ENCODE data around the gene SLC6A4.
A peak's percentile ranks its signal among the peaks of the same experiment; 100 is the strongest.
"Not testable (repeated sequence)": the region's sequence is repeated elsewhere in the genome, so short reads cannot be mapped to it uniquely, and the experiment has no call there.

The SLC6A4 gene

GRCh38 chr17:30238387-30239088, 3.0 kb upstream of the SLC6A4 start:
- no peak for DNase-seq

- DNase-seq: no peak
Measured at GRCh38 chr17:30238003-30238344, 2.5 kb upstream of the SLC6A4 start.

GRCh38 chr17:30237296-30238002, 2.0 kb upstream of the SLC6A4 start:
- DNase-seq: no peak

GRCh38 chr17:30236766-30237165, 1.3 kb upstream of the SLC6A4 start:
- peak; percentile 56 for DNase-seq

GRCh38 chr17:30236297-30236624, 764 bp upstream of the SLC6A4 start:
- no peak for DNase-seq

DNA sequence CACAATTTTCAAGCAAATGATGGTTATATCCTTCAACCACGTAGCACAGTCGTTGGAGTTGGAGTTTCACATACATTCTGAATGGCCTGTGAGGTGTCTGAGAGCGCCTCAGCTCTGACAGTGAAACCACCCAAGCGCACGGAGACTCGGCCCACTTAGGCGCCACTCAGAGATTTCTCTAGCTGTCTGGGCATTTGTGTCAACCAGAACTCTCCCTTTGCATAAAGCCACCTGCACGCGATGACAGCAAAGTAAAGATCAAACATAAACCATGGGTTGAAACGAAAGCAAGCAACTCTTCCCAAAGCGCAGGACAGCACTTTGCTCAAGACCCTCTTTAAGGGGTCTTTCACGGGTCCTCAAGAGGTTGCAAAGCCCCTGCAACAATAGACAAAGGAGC, 533 bp downstream of the SLC6A4 start:
- DNase-seq: no peak

DNA sequence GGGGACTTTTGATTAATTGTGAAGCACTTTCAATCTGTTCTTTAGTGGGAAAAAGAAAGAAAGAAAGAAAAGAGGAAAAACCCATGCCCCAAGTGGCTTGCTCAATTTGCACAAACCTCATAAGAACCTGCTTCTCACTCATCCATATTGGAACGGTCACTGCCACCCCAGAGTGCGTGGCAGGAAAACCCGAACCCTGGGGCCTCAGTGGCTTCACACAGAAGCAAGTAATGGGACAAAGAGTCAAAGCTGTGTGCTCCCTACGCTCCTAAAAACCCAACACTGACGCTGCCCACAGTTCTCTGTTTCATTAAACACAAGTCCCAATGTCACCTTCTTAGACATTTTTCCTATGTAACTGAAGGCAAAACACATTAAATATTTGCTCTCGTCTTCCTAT, 1.2 kb downstream of the SLC6A4 start:
- DNase-seq: no peak

DNA sequence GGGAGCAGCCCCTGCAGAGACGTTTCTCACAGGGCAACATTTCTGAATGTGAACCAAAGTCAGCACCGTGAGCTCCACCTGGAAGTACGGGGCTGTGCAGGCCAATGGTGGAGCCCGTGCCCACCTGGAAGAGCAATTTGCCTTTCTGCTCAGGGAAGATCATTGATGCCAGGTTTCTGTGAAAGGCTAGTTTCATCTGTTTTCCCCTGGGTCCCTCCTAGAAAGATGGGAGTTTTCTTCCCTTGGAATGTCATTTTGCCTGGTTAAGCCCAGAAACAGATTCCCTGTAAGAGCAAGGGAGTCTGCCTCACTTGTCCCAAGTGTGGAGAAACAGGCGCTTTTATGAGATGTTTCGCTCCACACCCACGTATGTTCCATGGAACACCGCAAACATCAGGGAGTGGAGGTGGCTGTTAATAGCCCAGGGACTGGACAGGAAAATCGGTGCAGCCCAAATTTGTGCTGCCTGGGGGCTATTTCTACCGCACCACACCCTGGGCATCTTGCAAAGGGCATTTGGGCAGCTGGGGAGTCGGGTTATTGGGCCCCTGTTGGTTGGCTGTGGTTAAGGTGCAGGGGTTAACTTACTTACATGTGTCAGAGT, 2.6 kb downstream of the SLC6A4 start:
- DNase-seq: no peak

DNA sequence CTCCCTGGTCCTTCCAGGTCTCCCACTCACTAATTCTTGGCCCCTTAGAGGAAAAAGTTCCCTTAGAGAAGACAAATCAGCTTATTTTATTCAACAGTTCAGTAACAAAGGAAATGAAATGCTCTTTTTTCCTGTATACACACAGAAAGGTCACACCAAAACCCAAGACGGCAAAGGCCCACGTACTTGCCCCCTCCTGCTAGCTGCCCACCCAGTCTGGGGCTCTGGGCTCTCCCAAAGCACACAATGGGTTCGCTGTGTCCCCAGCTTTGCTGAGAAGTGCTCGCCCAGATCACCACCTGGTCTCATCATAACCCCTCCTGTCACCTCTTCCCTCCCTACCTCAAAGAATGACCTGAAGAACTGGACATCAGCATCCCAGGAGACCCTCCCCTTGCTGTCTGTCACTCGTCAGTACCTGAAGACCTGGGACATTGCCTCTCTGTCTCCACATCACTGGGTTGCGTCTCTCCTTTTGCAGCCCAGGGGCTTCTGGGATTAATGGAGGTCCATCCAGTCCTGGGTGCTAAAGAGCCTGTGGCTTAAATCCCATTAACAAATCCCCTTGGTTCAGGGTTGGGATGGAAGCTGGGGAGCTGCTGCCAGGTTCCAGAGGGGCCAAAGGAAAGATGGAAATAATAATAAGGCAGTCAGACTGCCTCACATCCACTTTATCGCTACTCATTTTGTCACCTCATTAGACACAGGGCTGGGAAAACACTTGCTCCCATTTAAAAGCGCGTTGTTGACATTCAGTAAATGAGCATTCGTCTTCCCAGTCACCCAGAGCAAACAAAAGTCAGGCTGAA, 3.3 kb downstream of the SLC6A4 start:
- DNase-seq: no peak

- DNase-seq: no peak
Measured at GRCh38 chr17:30230596-30231125, 4.8 kb downstream of the SLC6A4 start.

- DNase-seq: not testable (repeated sequence)
Measured at GRCh38 chr17:30230009-30230408, 5.5 kb downstream of the SLC6A4 start.

DNA sequence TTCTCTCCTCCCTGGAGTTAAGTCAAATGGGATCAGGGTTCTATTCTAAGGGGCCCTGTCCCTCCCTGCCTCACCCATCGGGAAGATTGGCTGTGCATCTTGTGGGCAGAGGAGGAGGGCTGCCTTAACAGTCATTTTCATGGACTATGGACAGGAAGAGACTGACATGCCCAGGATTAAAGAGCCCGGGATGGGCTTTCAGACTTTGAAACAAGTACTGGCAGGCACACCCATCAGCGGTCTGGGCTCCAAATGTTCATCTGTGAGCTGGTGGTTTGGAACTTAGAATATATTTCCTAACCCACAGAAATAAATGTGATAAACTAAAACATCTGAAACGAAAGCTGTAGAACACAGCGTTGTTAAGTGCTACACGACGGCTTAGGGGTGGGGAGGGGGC, 6.5 kb downstream of the SLC6A4 start:
- DNase-seq: no peak

DNA sequence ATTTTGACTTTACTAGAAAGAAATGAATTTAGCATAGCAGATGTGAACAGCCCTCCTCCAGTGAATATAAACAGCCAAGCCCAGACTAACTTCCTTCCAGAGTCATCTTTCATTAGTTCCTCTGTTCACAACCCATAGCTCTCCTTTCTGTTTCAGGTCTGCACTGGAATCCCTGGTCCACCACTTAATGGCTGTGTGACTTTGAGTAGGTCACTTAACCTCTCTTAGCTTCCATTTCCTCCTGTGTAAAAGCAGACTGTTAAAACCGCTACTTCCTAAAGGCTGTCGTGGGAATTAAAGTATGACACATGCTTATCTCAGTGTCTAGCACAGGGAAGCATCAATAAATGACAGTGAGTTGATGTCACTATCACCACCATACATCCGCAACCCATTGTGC, 7.5 kb downstream of the SLC6A4 start:
- DNase-seq: no peak

GRCh38 chr17:30226878-30227277, 8.6 kb downstream of the SLC6A4 start:
- peak; percentile 50 for DNase-seq

- DNase-seq: no peak
Measured at GRCh38 chr17:30225919-30226553, 9.5 kb downstream of the SLC6A4 start.

DNA sequence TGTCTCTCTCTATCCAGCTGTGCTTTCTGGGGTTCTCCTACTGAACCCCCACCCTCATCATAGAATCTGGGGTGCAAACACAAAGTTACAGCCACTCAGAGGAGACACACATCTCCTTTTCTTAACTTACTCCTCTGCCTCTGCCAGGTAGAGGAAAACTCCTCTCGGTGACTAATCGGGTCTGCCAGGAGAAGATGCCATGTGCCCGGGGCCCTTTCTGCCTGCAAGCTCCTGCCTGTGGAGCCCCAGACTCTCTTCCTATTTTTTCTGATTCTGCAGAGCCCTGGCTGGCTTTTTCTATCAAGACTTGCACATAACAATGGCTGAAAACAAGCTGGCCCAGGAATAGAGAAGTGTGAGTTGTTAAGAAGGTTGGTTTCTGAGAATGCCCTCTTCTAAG, 10.4 kb downstream of the SLC6A4 start:
- DNase-seq: no peak

DNA sequence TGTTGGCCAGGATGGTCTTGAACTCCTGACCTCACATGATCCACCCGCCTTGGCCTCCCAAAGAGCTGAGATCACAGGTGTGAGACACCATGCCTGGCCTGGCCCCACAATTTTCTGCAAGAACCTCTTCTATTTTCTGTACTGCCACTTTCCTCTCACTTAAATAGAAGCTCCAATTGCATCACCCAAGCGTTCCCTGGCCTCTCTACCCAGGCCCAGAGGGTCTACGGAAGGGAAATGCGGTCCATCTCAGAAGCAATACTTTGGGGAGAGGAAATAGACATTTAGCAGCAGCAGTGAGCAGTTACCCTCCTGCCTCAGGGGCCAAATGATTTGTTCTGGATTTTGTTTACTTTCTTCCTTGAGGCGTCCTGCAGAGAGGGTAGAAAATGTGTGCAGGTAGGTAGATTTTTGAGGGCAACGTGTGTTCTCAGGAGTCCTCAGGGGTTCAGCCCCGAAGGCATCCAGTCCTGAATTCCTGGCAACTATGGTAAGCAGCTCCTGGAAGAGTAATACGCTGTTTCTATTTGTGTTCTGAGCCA, 11.0 kb downstream of the SLC6A4 start:
- DNase-seq: no peak

DNA sequence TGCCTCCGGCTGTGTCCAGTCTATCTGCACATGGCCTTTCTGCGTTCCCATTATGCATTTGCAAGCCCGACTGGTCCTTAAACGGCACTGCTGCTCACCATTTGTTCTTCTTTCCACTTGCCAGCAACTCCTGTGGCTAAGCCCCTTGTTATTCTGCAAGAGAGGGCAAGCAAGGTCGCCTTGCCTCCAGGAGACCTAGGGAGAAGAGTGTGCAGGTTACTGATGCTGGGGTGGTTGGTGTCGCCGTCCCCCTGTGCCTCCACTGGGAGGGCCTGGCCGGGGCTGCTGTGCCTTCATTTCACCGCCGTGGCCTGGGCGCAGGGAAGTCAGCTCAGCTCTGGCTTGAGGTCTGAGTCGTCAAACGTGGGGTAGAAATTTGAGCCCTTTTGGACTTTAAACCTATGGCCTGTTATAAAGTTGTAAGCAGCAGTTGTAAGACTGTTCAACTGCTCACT, 12.7 kb downstream of the SLC6A4 start:
- no peak for DNase-seq

GRCh38 chr17:30222251-30222650, 13.2 kb downstream of the SLC6A4 start:
- DNase-seq: no peak

- DNase-seq: no peak
Measured at GRCh38 chr17:30221346-30221745, 14.2 kb downstream of the SLC6A4 start.

DNA sequence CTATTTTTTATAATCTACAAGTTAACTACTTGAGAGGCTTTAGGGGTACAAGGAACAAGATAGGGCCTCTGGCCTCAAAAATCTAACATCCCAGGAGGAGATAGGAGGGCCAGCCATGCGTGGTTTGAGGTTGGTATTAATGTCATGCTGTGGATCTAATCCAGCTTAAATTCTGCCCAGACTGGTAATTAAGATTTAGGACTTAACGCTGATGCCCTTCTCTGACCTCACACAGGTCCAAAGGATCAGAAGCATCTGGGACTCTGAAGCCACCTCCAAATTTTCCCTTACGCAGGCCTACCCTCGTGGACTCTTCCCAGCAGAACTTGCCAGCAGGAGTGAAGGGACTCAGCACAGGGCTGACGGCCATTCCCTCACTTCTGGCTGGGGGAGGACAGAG, 15.1 kb downstream of the SLC6A4 start:
- DNase-seq: no peak

- DNase-seq: no peak
Measured at GRCh38 chr17:30219833-30220232, 15.7 kb downstream of the SLC6A4 start.

DNA sequence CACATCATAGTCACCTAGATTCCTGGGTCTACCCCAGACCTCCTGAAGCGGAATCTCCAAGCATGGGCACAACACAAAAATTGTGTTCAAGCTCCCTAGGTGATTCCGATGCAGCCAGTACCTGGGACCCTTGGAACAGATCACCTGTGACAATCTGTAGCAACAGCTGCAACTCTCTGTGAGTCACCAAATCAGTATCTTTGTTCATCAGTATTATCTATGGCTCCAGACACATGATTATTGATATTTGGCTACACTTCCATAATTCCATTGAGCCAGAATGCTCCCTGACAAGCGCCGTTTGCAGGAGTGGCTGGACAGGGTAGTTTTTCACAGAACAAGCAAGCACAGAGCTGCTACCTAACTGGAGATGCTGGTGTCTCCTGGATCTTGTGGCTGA, 16.2 kb downstream of the SLC6A4 start:
- no peak for DNase-seq

Data from EL (cell line).